T-helper 1 cell (primary cell): ENCODE data around the gene PRICKLE3.
A peak's percentile ranks its signal among the peaks of the same experiment; 100 is the strongest.

Source experiments
- DNase-seq, 5 donors: peaks; one replicate each; pipeline ENCODE4 v3.0.0-alpha.2; 2012 to 2020
- total RNA-seq, 4 donors: gene quantifications; one replicate each; lab custom pipeline; 2026; lab: John Stamatoyannopoulos, UW

PRICKLE3 gene, protein sequence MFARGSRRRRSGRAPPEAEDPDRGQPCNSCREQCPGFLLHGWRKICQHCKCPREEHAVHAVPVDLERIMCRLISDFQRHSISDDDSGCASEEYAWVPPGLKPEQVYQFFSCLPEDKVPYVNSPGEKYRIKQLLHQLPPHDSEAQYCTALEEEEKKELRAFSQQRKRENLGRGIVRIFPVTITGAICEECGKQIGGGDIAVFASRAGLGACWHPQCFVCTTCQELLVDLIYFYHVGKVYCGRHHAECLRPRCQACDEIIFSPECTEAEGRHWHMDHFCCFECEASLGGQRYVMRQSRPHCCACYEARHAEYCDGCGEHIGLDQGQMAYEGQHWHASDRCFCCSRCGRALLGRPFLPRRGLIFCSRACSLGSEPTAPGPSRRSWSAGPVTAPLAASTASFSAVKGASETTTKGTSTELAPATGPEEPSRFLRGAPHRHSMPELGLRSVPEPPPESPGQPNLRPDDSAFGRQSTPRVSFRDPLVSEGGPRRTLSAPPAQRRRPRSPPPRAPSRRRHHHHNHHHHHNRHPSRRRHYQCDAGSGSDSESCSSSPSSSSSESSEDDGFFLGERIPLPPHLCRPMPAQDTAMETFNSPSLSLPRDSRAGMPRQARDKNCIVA
- total RNA-seq: 2.6 to 7.0 (median 3.8) reads per million in 4 donors

GRCh38 chrX:49186125-49187027, at the start of gene PRICKLE3:
TSS of gene PRICKLE3 (minus strand) at chrX:49186373. CDS start at chrX:49186297, 76 bp downstream.
- DNase-seq: peak; percentile 52 to 74 (median 67)

GRCh38 chrX:49233887-49234555, 47.8 kb upstream of the PRICKLE3 start:
- no peak for DNase-seq

DNA sequence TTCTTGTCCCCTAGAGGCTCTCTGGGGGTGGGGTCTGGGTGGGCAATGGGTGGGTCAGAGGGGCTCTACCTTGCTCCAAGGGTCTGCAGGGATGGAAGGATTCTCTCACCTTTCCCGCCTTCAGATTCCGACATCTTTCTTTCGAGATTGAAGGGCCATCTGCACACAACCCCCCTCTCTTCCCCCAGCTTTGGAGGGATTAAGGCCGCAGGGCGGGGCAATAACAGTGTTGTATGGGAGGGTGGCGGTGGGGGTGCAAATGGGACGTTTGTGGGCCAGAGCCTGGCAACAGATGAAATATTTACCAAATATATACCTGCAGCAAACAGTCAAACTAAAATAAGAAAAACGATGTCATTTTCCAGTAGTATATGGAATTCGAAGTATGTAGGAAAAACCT, 47.0 kb upstream of the PRICKLE3 start, which contains the start of gene CACNA1F:
Gene CACNA1F (minus strand): TSS at position 165 of the 400 bp plus-strand sequence. CDS start 31 bp downstream, at position 134.
- DNase-seq: no peak

GRCh38 chrX:49232525-49232924, 46.4 kb upstream of the PRICKLE3 start:
- DNase-seq: no peak

DNA sequence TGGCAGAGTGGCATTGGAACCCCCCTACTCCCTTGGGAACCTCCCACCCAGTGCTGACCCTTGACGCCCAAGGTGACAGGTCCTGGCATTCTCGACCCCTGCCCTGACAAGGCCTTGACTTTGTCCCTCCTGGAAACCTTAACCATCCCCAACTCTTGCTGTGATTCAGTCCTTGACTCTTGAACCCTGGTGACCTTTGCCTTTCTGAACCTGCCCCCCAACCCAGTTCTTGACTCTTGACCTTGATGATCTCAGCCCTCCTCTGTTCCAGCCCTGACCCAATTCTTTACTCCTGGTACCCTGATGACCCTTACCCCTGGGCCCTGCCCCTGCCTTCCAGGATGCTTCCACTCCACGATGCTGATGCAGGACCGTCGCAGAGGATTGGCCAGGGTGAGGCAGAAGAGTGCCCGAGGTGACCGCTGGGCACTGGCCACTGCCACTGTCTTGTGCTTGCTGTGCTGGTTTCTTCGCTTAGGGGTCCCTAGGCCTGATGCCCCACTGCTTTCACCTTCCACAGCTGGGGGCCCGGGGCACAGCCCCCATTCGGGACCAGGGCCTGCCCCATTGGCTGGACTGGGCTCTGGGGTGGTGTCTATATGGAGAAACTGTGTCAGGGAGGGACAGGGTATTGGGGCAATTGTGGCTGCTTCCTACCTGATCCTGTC, 45.3 kb upstream of the PRICKLE3 start:
- no peak for DNase-seq

DNA sequence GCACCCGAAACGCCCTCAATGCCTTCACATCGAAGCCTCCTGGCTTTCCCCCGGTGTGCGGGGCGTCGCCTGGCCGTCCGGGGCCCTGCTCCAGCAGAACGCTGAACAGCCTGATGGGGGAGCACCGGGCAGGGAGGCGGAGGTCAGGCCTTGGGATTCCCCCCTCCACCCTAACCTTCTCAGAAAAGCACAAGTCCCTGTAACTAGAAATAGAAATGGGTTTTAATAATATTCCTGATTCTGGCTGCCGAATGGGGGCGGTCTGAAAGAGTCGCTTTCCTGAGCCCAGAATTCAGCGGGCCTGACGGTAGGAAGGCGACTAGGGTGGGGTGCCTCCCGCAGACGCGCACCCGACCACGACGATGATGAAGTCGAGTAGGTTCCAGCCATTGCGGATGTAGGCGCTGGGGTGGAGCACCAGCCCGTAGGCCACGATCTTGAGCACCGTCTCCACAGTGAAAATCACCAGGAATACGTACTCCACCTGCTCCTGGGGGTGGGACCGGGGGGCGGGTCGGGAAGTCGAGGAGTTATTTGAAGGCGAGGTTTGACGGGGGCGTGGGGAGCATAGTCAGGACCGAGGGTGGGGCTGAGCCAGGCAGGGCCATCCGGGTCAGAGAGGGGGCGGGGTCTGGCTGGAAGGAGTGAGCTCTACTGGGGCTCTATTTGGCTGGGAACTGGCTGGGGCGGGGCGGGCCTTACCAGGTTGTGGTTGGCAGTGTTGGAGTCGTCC, 44.5 kb upstream of the PRICKLE3 start:
- peak; percentile 16 to 68 (median 27) for DNase-seq

GRCh38 chrX:49228185-49228584, 42.0 kb upstream of the PRICKLE3 start:
- no peak for DNase-seq

DNA sequence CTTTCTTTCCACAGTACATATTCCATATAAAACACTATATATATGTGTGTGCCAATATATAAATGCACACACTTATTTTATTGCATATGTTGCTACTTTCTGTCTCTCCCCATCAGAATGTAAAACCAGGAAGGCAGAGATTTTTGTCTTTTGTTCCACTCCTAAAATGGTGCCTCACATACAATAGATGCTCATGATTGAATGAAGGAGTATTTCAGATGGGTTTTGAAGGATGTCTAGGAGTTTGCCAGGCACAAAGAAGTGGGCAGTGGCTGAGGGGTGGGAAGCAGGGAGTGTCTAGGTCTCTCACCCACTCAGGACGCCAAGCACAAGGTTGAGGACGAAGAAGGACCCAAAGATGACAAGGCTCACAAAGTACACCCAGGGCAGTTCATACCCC, 41.6 kb upstream of the PRICKLE3 start:
- no peak for DNase-seq

- DNase-seq: no peak
Observed at GRCh38 chrX:49226946-49227345, 40.8 kb upstream of the PRICKLE3 start.

DNA sequence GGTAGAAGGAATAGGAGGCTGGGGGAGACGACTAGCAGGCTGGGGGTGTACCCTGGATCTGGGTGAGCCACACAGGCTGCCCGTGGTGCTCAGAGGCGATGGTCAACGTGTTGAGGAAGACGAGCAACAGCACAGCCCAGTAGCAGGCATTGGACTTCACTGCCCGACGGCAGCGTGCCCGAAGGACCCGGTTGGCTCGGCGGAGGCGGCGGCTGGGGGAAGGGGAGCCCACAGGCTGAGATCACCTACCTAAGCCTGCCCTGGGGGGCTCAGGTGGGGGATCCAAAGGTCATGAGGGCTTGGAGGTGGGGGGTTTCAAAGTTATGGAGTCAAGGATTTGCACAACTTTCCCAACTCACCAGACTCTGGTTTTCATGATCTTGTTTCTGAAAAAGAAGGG, 39.7 kb upstream of the PRICKLE3 start:
- DNase-seq: no peak

DNA sequence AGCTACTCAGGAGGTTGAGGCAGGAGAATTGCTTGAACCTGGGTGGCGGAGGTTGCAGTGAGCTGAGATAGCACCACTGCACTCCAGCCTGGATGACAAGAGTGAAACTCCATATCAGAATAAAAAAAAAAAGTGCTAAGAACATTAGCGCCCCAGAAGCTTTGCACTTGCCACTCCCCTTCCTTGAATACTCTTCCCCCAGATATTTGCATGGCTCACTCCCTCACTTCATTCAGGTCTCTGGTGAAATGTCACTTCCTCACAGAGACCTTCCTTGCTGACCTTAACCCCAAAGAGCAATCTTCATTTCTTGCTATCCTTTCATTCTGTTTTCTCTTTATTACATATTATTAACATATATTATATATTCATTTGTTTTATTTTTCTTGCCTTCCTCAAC, 35.7 kb upstream of the PRICKLE3 start:
- DNase-seq: no peak

DNA sequence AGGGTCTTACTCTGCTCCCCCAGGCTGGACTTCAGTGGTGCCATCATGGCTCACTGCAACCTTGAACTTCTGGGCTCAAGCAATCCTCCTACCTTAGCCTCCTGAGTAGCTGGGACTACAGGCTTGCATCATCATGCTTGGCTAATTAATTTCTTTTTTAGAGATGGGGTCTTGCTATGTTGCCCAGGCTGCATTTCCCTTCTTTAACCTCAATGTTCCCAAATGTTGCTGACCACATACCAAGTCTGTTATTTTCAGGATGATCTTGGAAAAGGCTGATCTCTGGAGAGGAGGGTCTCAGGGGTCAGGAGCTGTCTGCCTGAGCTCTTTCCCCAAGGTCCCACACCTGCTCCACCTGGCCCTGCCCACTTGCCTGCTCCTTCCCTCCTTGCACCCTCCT, 33.9 kb upstream of the PRICKLE3 start:
- DNase-seq: no peak

GRCh38 chrX:49214996-49215526, 28.9 kb upstream of the PRICKLE3 start:
- no peak for DNase-seq

GRCh38 chrX:49214416-49214815, 28.2 kb upstream of the PRICKLE3 start:
- no peak for DNase-seq

DNA sequence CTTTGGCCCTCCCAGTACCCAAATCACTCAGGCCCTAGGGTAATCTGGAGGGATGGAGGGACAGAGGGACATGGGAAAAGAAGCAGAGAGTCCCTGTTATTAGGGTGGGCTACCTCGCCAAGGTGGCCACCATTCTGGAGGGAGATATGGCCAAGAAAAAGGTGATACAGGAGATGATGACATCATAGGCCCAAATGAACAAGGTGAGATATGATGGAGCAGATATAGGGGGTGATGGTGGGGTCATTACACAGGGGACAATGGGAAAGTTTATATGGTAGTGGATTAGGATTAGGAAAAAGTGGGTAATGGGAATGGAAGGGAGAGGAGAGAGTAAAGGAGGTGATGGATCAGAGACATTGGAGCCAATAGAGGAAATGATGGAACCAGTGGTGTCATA, 26.7 kb upstream of the PRICKLE3 start:
- no peak for DNase-seq

- no peak for DNase-seq
Observed at GRCh38 chrX:49212209-49212608, 26.0 kb upstream of the PRICKLE3 start.

GRCh38 chrX:49211074-49211473, 24.9 kb upstream of the PRICKLE3 start:
- DNase-seq: no peak

DNA sequence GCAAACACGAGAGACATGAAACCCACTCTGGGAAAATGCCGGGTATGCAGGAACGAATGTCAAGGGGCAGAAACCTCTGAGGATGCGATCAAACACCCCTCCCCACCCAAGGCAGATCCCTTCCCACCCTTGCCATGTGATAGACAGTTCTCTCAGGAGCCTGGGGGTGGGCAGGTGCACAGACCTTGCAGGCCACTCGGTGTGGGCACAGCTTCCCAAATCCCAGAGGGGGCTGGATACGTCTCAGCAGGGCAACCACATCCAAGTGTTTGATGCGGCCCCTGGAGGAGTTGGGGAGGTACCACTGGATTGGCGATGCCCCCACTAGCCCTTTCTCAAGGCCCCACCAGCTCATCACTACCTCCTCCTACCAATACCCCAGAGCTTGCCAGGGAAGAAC, 24.2 kb upstream of the PRICKLE3 start:
- no peak for DNase-seq

DNA sequence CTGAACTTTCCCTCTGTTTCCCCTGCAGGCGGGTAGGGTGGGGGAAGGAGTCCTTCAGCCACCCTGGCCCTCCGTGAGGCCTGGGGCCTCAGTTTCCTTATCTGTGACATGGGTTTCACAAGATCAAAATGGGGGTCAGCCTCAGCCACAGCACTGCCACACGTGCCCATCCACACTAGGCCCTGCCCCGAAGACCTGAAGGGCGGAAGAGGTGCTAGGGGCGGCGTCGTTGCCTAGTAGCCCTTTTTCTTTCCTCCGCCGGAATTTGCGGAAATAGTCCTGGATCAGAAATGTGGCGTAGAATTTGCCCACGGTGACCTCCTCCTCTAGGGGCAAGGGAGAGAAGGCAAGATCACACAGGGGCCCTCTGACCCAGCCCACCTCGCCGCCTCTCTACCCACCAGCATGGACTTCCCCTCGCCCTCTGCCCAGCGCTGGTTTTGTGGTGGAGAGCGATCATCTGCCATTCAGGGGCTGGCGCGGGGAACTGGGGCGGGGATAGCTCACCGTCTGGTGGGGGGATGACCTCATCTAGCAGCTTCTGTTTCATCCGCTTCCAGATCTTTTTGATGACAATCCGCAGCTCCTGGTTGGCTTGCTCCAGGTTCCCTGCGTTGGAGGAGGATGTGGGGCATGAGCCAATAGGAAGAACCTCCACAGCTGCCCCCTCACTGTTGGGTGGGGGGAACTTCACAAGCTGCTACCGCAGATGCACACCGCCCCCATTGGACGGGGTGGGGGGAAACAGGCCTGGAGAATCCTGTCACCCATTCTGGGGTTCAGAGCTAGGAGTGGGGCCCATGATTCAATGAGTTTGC, 23.5 kb upstream of the PRICKLE3 start:
- no peak for DNase-seq

- DNase-seq: no peak
Observed at GRCh38 chrX:49208399-49208798, 22.2 kb upstream of the PRICKLE3 start.
